ENCODE results near the gene CLCNKA. TPM values are rescaled to one million over a fixed set of nuclear protein-coding genes. Genes with fewer than 3 reads are reported as not detected.

The CLCNKA gene
- total and polyA plus RNA-seq, 2 of the 8 experiments (the other 6 are each of a cell fraction or from before 2014, with no cell fraction given): 0.95 to 2.0 TPM

DNA sequence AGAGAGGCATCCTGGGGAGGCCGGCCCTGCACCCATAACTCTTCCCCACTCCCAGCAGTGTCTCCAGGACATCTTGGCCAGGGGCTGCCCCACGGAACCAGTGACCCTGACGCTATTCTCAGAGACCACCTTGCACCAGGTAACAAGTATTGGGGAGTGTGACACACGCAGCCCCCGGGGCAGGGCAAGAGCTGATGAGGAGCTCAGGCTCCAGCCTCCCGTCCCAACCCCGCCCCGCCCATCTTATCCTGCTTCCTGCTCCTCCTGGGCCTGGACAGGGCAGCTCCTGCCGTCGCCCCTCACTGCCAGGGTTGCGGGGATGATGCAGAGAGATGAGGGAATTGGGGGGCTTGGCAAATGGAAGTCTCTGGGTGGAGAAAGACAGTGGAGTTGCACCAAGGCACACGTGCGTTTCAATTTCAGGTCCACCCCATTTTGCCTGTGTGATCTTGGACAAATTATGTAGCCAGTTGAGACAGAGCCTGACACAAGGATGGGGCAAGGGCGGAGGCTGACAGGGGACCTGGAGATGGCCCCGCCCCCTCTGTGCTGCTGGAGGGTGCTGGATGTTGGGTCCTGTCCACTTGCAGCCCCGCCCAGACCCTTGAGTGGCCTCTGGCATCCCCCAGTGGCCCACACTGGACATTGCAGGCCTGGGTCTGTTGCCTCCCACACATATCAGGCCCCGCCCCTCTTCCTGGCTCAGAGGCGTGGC lies 10.7 kb downstream of the CLCNKA start (continued):
- TF ChIP-seq, protein P1, sequence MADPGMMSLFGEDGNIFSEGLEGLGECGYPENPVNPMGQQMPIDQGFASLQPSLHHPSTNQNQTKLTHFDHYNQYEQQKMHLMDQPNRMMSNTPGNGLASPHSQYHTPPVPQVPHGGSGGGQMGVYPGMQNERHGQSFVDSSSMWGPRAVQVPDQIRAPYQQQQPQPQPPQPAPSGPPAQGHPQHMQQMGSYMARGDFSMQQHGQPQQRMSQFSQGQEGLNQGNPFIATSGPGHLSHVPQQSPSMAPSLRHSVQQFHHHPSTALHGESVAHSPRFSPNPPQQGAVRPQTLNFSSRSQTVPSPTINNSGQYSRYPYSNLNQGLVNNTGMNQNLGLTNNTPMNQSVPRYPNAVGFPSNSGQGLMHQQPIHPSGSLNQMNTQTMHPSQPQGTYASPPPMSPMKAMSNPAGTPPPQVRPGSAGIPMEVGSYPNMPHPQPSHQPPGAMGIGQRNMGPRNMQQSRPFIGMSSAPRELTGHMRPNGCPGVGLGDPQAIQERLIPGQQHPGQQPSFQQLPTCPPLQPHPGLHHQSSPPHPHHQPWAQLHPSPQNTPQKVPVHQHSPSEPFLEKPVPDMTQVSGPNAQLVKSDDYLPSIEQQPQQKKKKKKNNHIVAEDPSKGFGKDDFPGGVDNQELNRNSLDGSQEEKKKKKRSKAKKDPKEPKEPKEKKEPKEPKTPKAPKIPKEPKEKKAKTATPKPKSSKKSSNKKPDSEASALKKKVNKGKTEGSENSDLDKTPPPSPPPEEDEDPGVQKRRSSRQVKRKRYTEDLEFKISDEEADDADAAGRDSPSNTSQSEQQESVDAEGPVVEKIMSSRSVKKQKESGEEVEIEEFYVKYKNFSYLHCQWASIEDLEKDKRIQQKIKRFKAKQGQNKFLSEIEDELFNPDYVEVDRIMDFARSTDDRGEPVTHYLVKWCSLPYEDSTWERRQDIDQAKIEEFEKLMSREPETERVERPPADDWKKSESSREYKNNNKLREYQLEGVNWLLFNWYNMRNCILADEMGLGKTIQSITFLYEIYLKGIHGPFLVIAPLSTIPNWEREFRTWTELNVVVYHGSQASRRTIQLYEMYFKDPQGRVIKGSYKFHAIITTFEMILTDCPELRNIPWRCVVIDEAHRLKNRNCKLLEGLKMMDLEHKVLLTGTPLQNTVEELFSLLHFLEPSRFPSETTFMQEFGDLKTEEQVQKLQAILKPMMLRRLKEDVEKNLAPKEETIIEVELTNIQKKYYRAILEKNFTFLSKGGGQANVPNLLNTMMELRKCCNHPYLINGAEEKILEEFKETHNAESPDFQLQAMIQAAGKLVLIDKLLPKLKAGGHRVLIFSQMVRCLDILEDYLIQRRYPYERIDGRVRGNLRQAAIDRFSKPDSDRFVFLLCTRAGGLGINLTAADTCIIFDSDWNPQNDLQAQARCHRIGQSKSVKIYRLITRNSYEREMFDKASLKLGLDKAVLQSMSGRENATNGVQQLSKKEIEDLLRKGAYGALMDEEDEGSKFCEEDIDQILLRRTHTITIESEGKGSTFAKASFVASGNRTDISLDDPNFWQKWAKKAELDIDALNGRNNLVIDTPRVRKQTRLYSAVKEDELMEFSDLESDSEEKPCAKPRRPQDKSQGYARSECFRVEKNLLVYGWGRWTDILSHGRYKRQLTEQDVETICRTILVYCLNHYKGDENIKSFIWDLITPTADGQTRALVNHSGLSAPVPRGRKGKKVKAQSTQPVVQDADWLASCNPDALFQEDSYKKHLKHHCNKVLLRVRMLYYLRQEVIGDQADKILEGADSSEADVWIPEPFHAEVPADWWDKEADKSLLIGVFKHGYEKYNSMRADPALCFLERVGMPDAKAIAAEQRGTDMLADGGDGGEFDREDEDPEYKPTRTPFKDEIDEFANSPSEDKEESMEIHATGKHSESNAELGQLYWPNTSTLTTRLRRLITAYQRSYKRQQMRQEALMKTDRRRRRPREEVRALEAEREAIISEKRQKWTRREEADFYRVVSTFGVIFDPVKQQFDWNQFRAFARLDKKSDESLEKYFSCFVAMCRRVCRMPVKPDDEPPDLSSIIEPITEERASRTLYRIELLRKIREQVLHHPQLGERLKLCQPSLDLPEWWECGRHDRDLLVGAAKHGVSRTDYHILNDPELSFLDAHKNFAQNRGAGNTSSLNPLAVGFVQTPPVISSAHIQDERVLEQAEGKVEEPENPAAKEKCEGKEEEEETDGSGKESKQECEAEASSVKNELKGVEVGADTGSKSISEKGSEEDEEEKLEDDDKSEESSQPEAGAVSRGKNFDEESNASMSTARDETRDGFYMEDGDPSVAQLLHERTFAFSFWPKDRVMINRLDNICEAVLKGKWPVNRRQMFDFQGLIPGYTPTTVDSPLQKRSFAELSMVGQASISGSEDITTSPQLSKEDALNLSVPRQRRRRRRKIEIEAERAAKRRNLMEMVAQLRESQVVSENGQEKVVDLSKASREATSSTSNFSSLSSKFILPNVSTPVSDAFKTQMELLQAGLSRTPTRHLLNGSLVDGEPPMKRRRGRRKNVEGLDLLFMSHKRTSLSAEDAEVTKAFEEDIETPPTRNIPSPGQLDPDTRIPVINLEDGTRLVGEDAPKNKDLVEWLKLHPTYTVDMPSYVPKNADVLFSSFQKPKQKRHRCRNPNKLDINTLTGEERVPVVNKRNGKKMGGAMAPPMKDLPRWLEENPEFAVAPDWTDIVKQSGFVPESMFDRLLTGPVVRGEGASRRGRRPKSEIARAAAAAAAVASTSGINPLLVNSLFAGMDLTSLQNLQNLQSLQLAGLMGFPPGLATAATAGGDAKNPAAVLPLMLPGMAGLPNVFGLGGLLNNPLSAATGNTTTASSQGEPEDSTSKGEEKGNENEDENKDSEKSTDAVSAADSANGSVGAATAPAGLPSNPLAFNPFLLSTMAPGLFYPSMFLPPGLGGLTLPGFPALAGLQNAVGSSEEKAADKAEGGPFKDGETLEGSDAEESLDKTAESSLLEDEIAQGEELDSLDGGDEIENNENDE (IDR thresholded peaks at IDR 0.05; ENCODE audit: insufficient replicate concordance, low read length): no peak
- peak; percentile 63; the same call in 1 of the 2 replicates for TF ChIP-seq TEAD4 (IDR thresholded peaks at IDR 0.05; ENCODE audit: low read depth, low read length)
- TF ChIP-seq EP300 (IDR thresholded peaks at IDR 0.05; ENCODE audit: borderline replicate concordance in 1 of 2, low read depth in 2 of 2, low read length in 2 of 2): no peak
- no peak for TF ChIP-seq FOSL1 (IDR thresholded peaks at IDR 0.05; ENCODE audit: insufficient read depth, low read depth, low read length)
- TF ChIP-seq JUN (IDR thresholded peaks at IDR 0.05; ENCODE audit: low read depth, low read length): no peak
- TF ChIP-seq, protein P2, sequence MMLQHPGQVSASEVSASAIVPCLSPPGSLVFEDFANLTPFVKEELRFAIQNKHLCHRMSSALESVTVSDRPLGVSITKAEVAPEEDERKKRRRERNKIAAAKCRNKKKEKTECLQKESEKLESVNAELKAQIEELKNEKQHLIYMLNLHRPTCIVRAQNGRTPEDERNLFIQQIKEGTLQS (IDR thresholded peaks at IDR 0.05; ENCODE audit: insufficient read depth, low read depth, low read length): no peak
- TF ChIP-seq CBX5 (IDR thresholded peaks at IDR 0.05; ENCODE audit: low read depth, low read length): no peak
- TF ChIP-seq KDM5A (IDR thresholded peaks at IDR 0.05; ENCODE audit: low read length): no peak
